ENCODE measurements around the gene UGP2. TPM values are rescaled to one million over a fixed set of nuclear protein-coding genes. Genes with fewer than 3 reads are reported as not detected.

UGP2 gene
- total RNA-seq, 1 donor, result 221 TPM

GRCh38 chr2:63853527-63854310, 12.0 kb downstream of the UGP2 start:
- peak; percentile 72 for DNase-seq (ENCODE audit: low read depth)
- TF ChIP-seq, protein P1, sequence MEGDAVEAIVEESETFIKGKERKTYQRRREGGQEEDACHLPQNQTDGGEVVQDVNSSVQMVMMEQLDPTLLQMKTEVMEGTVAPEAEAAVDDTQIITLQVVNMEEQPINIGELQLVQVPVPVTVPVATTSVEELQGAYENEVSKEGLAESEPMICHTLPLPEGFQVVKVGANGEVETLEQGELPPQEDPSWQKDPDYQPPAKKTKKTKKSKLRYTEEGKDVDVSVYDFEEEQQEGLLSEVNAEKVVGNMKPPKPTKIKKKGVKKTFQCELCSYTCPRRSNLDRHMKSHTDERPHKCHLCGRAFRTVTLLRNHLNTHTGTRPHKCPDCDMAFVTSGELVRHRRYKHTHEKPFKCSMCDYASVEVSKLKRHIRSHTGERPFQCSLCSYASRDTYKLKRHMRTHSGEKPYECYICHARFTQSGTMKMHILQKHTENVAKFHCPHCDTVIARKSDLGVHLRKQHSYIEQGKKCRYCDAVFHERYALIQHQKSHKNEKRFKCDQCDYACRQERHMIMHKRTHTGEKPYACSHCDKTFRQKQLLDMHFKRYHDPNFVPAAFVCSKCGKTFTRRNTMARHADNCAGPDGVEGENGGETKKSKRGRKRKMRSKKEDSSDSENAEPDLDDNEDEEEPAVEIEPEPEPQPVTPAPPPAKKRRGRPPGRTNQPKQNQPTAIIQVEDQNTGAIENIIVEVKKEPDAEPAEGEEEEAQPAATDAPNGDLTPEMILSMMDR (IDR thresholded peaks at IDR 0.05; ENCODE audit: insufficient read depth, low read depth, low read length), result no peak
- no peak overlapping the region for H3K4me3 ChIP-seq (ENCODE audit: low read depth, low read length)

DNA sequence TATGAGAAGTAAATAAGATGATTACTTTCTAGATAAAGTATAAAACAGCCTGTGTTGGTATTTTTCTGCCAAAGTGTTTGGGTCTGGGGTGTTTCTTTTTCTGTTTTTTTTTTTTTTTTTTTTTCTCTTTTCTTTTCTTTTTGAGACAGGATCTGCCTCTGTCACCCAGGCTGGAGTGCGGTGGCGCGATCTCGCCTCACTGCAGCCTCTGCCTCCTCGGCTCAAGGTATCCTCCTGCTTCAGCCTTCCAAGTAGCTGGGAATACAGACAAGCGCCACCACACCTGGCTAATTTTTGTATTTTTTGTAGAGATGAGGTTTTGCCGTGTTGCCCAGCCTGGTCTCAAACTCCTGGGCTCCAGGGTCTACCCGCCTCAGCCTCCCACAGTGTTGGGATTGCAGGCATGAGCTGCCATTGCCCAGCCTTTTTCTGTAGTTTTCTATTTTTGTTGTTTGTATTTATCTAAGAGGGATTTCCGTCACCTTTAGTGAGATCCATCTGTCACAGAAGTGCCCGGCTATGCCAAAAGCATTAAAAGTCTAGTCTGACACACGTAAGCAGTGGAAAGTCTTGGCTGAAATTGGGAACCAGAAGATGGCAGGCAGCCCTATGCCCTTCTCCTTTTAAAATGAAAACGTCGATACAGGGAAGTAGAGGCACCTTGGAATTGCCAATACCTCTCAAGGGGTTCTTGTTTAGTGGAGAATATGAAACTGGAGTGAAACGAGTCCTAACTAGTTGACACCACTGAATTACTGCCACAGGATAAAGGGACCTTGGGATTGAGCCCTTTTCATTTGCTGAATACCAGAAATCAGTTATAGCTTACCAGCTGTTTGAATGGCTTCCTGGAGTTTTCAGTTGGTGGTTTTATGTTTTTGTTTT, 14.0 kb downstream of the UGP2 start:
- TF ChIP-seq, protein P1 (IDR thresholded peaks at IDR 0.05; ENCODE audit: insufficient read depth, low read depth, low read length), result no peak
- DNase-seq (ENCODE audit: low read depth), result no peak
- no peak overlapping the region for H3K4me3 ChIP-seq (ENCODE audit: low read depth, low read length)

DNA sequence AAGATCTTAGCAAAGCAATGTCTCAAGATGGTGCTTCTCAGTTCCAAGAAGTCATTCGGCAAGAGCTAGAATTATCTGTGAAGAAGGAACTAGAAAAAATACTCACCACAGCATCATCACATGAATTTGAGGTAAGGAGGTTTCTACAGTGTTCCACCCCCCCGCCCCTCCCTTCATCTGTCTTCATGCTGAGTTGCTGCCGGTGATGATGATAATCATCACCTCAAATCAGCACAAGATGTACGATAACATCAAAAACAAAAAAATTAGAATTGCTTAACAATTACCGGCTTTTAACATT, 14.6 kb downstream of the UGP2 start:
- peak; percentile 38 for DNase-seq (ENCODE audit: low read depth)
- H3K4me3 ChIP-seq (ENCODE audit: low read depth, low read length), result no peak overlapping the region
- TF ChIP-seq, protein P1 (IDR thresholded peaks at IDR 0.05; ENCODE audit: insufficient read depth, low read depth, low read length), result no peak

DNA sequence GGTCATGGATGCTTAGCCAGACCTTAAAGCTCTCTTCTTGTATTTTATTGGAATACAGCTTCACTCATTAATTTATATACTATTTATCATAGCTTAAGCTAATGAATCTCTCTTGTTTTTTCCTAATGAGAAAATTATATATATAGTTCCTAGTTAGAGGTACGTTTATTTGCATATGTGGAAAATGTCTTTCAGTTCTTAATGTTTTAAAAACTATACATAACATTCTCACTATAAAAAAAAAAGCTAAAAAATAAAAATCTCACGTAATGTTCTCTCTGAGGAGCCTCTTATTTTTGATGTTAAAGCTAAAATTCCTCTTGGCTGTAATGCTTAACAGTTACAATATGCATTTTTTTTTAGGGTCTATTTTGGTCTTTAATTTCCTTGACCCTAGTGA, 16.6 kb downstream of the UGP2 start:
- no peak overlapping the region for H3K4me3 ChIP-seq (ENCODE audit: low read depth, low read length)
- no peak for DNase-seq (ENCODE audit: low read depth)
- TF ChIP-seq, protein P1 (IDR thresholded peaks at IDR 0.05; ENCODE audit: insufficient read depth, low read depth, low read length), result no peak

- TF ChIP-seq, protein P1 (IDR thresholded peaks at IDR 0.05; ENCODE audit: insufficient read depth, low read depth, low read length), result peak; percentile 53
- no peak overlapping the region for H3K4me3 ChIP-seq (ENCODE audit: low read depth, low read length)
- DNase-seq (ENCODE audit: low read depth), result peak; percentile 77
Measured at GRCh38 chr2:63861220-63861822, 19.6 kb downstream of the UGP2 start.

GRCh38 chr2:63862806-63863205, 21.1 kb downstream of the UGP2 start:
- TF ChIP-seq, protein P1 (IDR thresholded peaks at IDR 0.05; ENCODE audit: insufficient read depth, low read depth, low read length), result no peak
- peak; percentile 25 for DNase-seq (ENCODE audit: low read depth)
- H3K4me3 ChIP-seq (ENCODE audit: low read depth, low read length), result no peak overlapping the region

Data from fibroblast of villous mesenchyme (primary cell).